ENCODE results near the gene HSD11B1L.

The HSD11B1L gene

DNA sequence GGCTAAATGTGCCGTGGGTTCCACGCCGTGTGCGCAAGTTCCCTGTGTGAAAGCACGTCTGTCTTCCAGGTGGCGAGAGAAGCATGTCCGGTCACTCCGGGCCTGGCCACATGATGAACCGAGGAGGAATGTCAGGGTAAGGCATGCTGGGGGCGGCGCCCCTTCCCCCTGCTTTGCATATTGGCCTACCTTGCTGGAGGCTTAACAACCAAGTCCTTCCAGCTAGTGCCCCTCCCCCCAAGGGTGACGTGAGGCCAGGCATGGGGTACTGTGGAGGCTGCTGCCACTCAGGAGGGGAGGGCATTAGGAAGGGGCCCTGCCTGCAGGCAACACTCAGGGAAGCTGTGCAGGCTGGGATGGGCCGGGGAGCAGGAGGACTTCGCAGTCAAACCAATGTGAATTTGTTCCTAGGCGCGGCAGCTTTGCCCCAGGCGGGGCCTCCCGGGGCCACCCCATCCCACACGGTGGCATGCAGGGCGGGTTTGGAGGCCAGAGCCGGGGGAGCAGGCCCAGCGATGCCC, 13.0 kb upstream of the HSD11B1L start:
- no peak for DNase-seq

GRCh38 chr19:5669212-5669611, 11.6 kb upstream of the HSD11B1L start:
- DNase-seq = no peak

- DNase-seq = no peak
Measured at GRCh38 chr19:5671600-5671999, 9.2 kb upstream of the HSD11B1L start.

DNA sequence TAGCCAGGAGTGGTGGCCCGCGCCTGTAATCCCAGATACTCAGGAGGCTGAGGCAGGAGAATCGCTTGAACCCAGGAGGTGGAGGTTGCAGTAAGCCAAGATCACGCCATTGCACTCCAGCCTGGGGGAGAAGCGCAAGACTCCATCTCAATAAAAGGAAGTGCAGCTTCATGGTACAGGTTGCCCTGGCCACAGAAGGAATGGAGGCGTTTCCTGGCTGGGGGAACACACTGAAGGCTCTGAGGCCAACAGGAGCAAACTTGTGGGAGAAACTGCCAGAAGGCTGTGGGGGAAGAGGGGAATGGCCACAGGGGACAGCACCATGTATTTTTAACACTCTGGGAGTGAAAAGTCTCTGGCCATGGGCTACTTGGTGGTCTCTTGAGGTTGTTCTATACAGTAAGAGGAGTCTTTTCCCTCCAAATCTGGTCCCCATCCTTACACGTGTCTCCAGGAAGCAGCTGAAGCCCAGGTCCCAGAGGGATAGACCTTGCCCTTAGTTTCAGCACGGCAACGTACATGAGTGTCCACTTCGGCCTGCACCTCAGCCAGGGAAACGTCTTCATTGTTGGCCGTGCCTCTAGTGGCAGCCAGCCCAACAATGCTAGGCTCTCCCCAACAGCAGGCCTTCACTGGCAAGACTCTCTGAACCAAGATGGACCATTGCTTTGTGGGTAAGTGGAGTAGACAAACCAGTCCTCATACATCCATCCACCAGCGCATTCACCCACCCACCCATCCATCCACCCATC, 7.9 kb upstream of the HSD11B1L start:
- no peak for DNase-seq

GRCh38 chr19:5673752-5674151, 7.1 kb upstream of the HSD11B1L start:
- DNase-seq = no peak

- no peak for DNase-seq
Measured at GRCh38 chr19:5674714-5675113, 6.1 kb upstream of the HSD11B1L start.

GRCh38 chr19:5676105-5676771, 4.6 kb upstream of the HSD11B1L start:
- DNase-seq = no peak

DNA sequence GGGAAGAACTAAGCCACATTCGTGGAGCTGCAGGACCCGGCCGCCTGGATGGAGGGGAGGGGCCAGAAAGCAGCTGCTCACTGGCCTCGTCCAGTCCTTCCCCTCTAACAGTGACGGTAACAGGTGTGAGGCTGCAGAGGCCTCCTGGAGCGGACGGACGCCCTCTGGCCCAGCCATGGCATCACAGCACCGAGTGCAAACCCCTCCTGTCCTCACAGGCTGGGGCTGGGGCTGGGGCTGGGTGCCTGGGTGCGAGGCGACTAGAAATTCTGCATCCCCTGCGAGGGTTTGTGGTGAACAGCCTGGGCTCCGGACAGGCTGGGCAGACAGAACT, 4.1 kb upstream of the HSD11B1L start:
- no peak for DNase-seq

DNA sequence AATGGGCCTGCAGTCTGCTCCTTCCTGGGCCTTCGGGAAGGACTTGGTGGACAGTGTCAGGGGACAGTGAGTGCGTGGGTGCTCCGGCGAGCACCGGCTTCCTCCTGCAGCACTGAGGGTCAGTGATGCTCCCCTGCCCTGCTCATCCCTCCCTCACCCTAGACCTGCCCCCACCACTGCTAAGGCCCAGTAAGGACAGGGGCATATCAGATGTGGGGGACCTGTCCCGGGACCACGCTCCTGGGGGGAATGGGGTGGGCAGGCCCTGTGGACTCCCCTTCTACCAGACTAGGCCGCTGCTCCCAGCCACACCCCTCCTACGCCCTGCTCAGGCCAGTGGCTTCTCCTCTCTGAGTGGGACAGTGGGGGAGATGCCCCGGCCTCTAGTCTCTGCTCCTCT, 3.7 kb upstream of the HSD11B1L start:
- no peak for DNase-seq

GRCh38 chr19:5677580-5677979, 3.2 kb upstream of the HSD11B1L start:
- DNase-seq = no peak

DNA sequence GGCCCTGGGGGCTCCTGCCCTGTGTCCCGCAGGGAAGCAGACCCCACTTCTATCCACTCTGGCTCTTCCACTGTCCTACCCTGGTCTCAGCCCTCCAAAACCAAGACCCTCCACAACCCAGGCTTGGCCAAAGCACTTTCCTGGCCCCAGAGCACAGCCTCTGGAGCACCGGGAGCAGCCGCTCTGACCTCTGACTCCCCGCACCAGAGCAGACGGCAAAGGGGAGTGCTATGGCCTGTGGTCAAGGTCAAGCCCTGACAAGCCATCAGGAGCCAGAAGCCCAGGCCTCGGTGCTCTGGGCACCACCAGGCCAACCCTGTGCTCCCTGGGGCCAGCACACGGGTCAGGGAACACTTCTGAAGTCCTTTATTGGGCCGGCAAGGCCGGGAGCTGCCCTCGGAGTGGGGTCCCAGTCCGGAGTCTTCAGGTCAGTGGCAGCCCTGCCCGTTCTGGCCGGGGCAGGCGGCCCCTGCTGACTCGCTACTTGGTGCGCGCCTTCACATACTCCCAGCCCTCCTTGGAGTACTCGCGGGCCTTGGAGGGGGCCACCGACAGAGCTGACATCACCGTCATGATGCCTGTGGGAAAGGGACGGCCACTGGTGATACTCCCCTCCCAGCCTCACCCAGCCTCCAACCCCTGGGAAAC, 2.6 kb upstream of the HSD11B1L start:
- no peak for DNase-seq

DNA sequence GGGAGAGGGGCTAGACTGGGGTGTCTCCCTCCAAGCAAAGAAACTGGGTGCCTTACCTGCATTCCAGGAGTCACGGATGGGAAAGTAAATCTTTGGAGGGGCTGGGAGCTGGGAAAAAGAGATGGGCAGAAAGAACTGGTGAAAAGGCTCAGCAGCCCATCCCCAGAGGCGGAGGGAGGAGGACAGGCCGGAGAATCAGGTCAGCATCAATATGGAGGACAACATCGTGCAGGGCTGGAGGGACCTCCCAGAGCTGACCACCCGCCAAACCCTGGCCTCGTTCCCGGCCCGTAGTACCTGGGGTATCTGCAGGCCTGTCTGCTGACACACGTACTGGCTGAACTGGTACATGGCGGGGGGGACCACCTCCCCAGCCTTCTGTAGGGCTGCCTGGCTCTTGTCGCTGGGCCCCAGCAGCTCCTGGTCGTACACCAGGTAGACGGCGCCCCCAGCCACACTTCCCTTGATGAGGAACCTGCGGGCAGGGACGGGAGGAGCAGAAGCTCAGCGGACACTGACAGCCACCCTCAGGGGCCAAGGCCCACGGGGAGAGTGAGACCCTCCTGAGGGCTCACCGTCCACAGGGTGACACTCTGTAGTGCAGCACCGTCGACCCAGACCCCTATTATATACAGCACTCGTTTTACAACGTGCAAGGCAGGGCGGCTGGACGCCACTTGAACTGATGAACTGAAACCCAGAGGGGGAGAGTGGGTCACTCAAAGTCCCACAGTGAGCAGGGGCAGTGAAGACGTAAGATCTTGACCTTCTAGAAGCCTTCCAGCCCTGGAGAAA, 1.3 kb upstream of the HSD11B1L start:
- no peak for DNase-seq

DNA sequence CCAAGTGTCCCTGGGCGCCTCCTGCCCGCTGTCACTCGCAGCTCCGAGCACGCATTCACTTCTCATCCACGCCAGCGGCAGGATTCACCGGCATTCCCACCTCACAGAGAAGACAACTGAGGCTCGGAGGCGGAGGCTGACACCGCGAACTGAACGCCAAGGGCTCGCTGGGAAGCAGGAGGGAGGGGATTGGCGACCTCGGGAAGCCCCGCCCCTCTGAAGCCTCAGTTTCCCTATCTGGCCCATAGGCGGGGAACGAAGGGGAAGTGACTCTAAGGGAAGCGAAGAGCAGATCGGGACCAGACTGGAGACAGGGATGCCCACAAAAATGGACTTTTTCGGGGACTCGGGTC, 767 bp upstream of the HSD11B1L start:
- no peak for DNase-seq

- DNase-seq = no peak
Measured at GRCh38 chr19:5681391-5682106, 722 bp downstream of the HSD11B1L start.

DNA sequence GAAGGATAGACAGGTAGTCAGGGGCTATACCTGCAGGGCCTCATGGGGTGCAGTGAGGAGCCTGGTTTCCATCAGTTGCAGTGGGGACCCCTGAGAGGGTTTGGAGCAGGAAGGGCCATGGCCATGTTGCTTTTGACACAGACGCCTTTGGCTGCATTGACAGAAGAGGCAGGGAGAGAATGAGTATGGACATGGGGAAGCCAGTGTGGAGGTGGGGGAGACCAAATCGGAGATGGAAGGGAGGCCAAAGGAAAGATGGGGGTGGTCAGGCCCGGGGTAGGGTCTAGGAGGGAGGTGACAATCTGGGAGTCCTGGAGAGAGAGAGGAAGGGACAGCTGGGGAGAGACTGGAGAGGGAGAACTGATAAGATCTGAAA, 1.3 kb downstream of the HSD11B1L start:
- DNase-seq = no peak

DNA sequence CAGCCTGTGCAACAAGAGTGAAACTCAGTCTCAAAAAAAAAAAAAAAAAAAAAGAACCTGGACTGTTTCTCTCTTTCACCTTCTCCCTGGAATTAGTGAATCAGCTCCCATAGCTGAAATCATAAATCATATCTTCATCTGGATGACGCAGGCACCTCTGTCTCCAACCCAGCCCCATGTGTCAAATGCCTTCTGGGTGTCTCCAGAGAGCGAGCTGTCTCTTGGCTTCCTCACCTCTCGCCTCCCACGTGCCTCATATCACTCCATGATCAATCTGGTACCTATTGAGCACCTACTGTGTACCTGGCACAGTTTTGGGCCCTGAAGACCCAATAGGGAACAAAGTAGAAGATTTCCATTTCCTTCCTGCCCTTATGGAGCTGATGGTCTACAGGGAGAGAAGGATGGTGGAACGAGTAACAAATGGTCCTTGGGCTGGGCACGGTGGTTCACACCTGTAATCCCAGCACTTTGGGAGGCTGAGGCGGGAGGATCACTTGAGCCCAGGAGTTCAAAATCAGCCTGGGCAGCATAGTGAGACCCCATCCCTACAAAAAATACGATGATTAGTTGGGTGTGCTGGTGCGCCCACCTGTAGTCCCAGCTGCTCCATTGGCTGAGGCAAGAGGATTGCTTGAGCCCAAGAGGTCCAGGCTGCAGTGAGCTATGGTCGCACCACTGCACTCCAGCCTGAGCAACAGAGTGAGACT, 2.5 kb downstream of the HSD11B1L start:
- no peak for DNase-seq

GRCh38 chr19:5684694-5685430, 4.0 kb downstream of the HSD11B1L start:
- DNase-seq = no peak

DNA sequence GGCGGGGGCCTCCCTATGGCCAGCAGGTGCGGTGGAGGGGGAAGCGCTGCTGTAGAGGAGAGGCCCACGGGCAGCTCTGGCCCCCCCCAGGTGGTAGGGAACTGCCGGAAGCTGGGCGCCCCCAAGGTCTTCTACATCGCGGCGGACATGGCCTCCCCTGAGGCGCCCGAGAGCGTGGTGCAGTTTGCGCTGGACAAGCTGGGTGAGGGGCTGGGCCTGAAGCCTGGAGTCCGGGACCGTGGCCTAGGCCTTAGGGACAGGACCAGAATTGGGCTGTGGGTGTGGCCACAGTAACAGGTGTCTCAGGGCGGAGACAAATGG, 5.5 kb downstream of the HSD11B1L start:
- no peak for DNase-seq

DNA sequence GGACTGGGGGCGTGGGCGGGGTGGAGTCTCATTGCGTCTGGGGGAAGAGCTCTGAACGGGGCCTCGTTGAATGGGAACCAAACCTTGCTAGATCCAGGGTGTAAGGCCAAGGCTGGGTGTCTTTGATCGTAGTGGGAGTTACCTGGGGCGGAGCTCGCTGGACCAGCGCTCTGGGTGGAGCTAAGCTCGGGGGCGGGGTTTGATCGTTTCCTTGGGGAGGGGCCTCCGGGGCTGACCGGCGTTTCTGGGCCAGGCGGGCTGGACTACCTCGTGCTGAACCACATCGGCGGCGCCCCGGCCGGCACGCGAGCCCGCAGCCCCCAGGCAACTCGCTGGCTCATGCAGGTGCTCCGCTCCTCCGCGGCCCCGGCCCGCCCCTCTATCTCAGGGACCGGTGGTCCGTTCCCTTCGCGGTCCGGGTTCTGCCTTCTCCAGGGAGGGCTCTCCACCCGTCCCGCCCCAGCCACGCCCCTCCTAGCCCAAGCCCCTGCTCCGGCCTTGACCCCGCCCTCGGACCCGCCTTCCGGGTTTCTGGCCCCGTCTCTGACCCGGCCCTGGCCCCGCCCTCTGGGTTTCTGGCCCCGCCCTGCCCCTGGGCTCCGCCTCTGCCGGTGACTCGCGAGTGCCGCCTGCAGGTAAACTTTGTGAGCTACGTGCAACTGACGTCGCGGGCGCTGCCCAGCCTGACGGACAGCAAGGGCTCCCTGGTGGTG, 6.0 kb downstream of the HSD11B1L start:
- DNase-seq = peak; percentile 90

GRCh38 chr19:5687360-5688198, 6.8 kb downstream of the HSD11B1L start:
- no peak for DNase-seq

Data from fibroblast of skin of back (primary cell).